ENCODE data around the gene MTG1.
"Not testable (repeated sequence)": the region's sequence is repeated elsewhere in the genome, so short reads cannot be mapped to it uniquely, and the experiment has no call there.

MTG1 gene

GRCh38 chr10:133379152-133379800 lies 14.7 kb upstream of the MTG1 start, which contains the start of gene PAOX:
TSS of gene PAOX (plus strand) at chr10:133379262. CDS start at chr10:133379317, 55 bp downstream.
- TF ChIP-seq CTCF (IDR thresholded peaks at IDR 0.05; ENCODE audit: borderline replicate concordance, insufficient read depth, low read depth, low read length): no peak
- H3K4me3 ChIP-seq (ENCODE audit: low read depth, low read length): peak within 1 kb of the TSS; percentile 75

- H3K4me3 ChIP-seq (ENCODE audit: low read depth, low read length): peak overlapping the region; percentile 69
- TF ChIP-seq CTCF (IDR thresholded peaks at IDR 0.05; ENCODE audit: borderline replicate concordance, insufficient read depth, low read depth, low read length): no peak
Observed at GRCh38 chr10:133379801-133380666, 13.9 kb upstream of the MTG1 start.

- peak overlapping the region; percentile 15 for H3K4me3 ChIP-seq (ENCODE audit: low read depth, low read length)
- no peak for TF ChIP-seq CTCF (IDR thresholded peaks at IDR 0.05; ENCODE audit: borderline replicate concordance, insufficient read depth, low read depth, low read length)
Observed at GRCh38 chr10:133381036-133381435, 12.9 kb upstream of the MTG1 start.

GRCh38 chr10:133383551-133383950 lies 10.4 kb upstream of the MTG1 start:
- no peak for TF ChIP-seq CTCF (IDR thresholded peaks at IDR 0.05; ENCODE audit: borderline replicate concordance, insufficient read depth, low read depth, low read length)

GRCh38 chr10:133384071-133384470 lies 9.9 kb upstream of the MTG1 start:
- H3K4me3 ChIP-seq (ENCODE audit: low read depth, low read length): no peak overlapping the region

More at GRCh38 chr10:133383551-133383950, 10.4 kb upstream of the MTG1 start:
- no peak overlapping the region for H3K4me3 ChIP-seq (ENCODE audit: low read depth, low read length)

GRCh38 chr10:133385214-133385613 lies 8.7 kb upstream of the MTG1 start:
- TF ChIP-seq CTCF (IDR thresholded peaks at IDR 0.05; ENCODE audit: borderline replicate concordance, insufficient read depth, low read depth, low read length): no peak

More at GRCh38 chr10:133384071-133384470, 9.9 kb upstream of the MTG1 start:
- no peak for TF ChIP-seq CTCF (IDR thresholded peaks at IDR 0.05; ENCODE audit: borderline replicate concordance, insufficient read depth, low read depth, low read length)

GRCh38 chr10:133386951-133387350 lies 7.0 kb upstream of the MTG1 start:
- H3K4me3 ChIP-seq (ENCODE audit: low read depth, low read length): not testable (repeated sequence)

More at GRCh38 chr10:133385214-133385613, 8.7 kb upstream of the MTG1 start:
- H3K4me3 ChIP-seq (ENCODE audit: low read depth, low read length): no peak overlapping the region
